Parathyroid adenoma (tissue), 2 donors: ENCODE measurements around the gene PCCA.

ENCODE experiments used
- H2AFZ ChIP-seq: fragments of 300-600 bp; sonication (generic); one replicate; pipeline ENCODE4 v1.7.0; 2017; ENCODE audit warnings: antibody characterized with exemption, mild to moderate bottlenecking
- H3K27ac ChIP-seq: fragments of 300-600 bp; sonication (generic); one replicate; pipeline ENCODE4 v1.7.0; 2017
- H3K27me3 ChIP-seq: fragments of 300-600 bp; sonication (generic); one replicate; pipeline ENCODE4 v1.7.0; 2017; ENCODE audit warnings: low read length; ENCODE audit not compliant: control insufficient read depth, insufficient read depth
- H3K36me3 ChIP-seq: fragments of 300-600 bp; sonication (generic); one replicate; pipeline ENCODE4 v1.7.0; 2017; ENCODE audit warnings: low read length; ENCODE audit not compliant: control insufficient read depth, insufficient read depth
- H3K4me1 ChIP-seq: fragments of 300-600 bp; sonication (generic); one replicate; pipeline ENCODE4 v1.7.0; 2017; ENCODE audit warnings: control low read depth
- H3K4me2 ChIP-seq: fragments of 300-600 bp; sonication (generic); one replicate; pipeline ENCODE4 v1.7.0; 2017; ENCODE audit warnings: low read length
- H3K4me3 ChIP-seq: fragments of 300-600 bp; sonication (generic); one replicate; pipeline ENCODE4 v1.7.0; 2017; ENCODE audit warnings: low read depth, low read length
- H3K79me2 ChIP-seq: fragments of 300-600 bp; sonication (generic); one replicate; pipeline ENCODE4 v1.7.0; 2017; ENCODE audit warnings: control low read depth
- H3K9ac ChIP-seq: fragments of 300-600 bp; sonication (generic); one replicate; pipeline ENCODE4 v1.7.0; 2017; ENCODE audit warnings: mild to moderate bottlenecking
- H3K9me3 ChIP-seq: fragments of 300-600 bp; sonication (generic); one replicate; pipeline ENCODE4 v1.7.0; 2017; ENCODE audit warnings: low read length; ENCODE audit not compliant: control insufficient read depth
- CTCF ChIP-seq: fragments of 300-600 bp; sonication (generic); IDR thresholded peaks from one replicate; pipeline ENCODE4 v1.7.0; 2017; ENCODE audit warnings: antibody characterized with exemption, mild to moderate bottlenecking
- donor health status: primary hyperparathyroidism.

The PCCA gene

GRCh38 chr13:100470866-100471505 lies 382.1 kb downstream of the PCCA start:
- Histone ChIP-seq H3K27ac (no peak overlapping the region), H3K79me2 (no peaks in the 10 kb centered on the region), H3K36me3 (no peaks in the 10 kb centered on the region), H3K9me3 (no peaks in the 10 kb centered on the region), H3K4me2 (no peak overlapping the region), H3K4me1 (no peaks in the 10 kb centered on the region), H2AFZ (no peak overlapping the region), H3K9ac (no peak overlapping the region), H3K4me3 (no peak overlapping the region), H3K27me3 (no peaks in the 10 kb centered on the region)
- TF ChIP-seq CTCF = no peak

- TF ChIP-seq CTCF = no peak
- Histone ChIP-seq H3K36me3 (no peaks in the 10 kb centered on the region), H3K27me3 (no peaks in the 10 kb centered on the region), H3K27ac (no peak overlapping the region), H3K4me1 (no peaks in the 10 kb centered on the region), H2AFZ (no peak overlapping the region), H3K9me3 (no peaks in the 10 kb centered on the region), H3K79me2 (no peaks in the 10 kb centered on the region), H3K4me3 (no peak overlapping the region), H3K4me2 (no peak overlapping the region), H3K9ac (no peak overlapping the region)
Observed at GRCh38 chr13:100473087-100473486, 384.2 kb downstream of the PCCA start.

- no peak for TF ChIP-seq CTCF
Observed at GRCh38 chr13:100473501-100474044, 384.7 kb downstream of the PCCA start.

GRCh38 chr13:100476963-100477362 lies 388.1 kb downstream of the PCCA start:
- H3K4me1 ChIP-seq = no peaks in the 10 kb centered on the region
- H3K9me3 ChIP-seq = no peaks in the 10 kb centered on the region

More at GRCh38 chr13:100473501-100474044, 384.7 kb downstream of the PCCA start:
- Histone ChIP-seq H3K9ac (no peak overlapping the region), H2AFZ (no peak overlapping the region), H3K27ac (no peak overlapping the region), H3K79me2 (no peaks in the 10 kb centered on the region), H3K4me2 (no peak overlapping the region), H3K36me3 (no peaks in the 10 kb centered on the region), H3K9me3 (no peaks in the 10 kb centered on the region), H3K4me3 (no peak overlapping the region), H3K4me1 (no peaks in the 10 kb centered on the region), H3K27me3 (no peaks in the 10 kb centered on the region)

More at GRCh38 chr13:100476963-100477362, 388.1 kb downstream of the PCCA start:
- no peaks in the 10 kb centered on the region for H3K36me3 ChIP-seq
- no peak overlapping the region for H3K9ac ChIP-seq
- H3K27ac ChIP-seq = no peak overlapping the region
- no peaks in the 10 kb centered on the region for H3K27me3 ChIP-seq
- no peak overlapping the region for H2AFZ ChIP-seq
- no peaks in the 10 kb centered on the region for H3K79me2 ChIP-seq
- no peak overlapping the region for H3K4me2 ChIP-seq
- no peak for TF ChIP-seq CTCF
- H3K4me3 ChIP-seq = no peak overlapping the region
